SK-N-DZ (cell line): ENCODE results near the gene SHOX.
"Not testable (repeated sequence)": the region's sequence is repeated elsewhere in the genome, so short reads cannot be mapped to it uniquely, and the experiment has no call there.

ENCODE experiments used
- DNase-seq: peaks from one replicate; pipeline ENCODE4 v3.0.0-alpha.2; 2015; ENCODE audit warnings: low spot score

Gene SHOX

GRCh38 chrX:637660-638481 is 7.3 kb downstream of the SHOX start:
- DNase-seq, result no peak

- DNase-seq, result no peak
These were observed 8.0 kb downstream of the SHOX start for GRCh38 chrX:638482-639131.

GRCh38 chrX:639151-639550 is 8.6 kb downstream of the SHOX start:
- no peak for DNase-seq

GRCh38 chrX:640641-641040 is 10.1 kb downstream of the SHOX start:
- DNase-seq, result no peak

- DNase-seq, result no peak
These were observed 11.3 kb downstream of the SHOX start for GRCh38 chrX:641671-642435.

GRCh38 chrX:642436-643240 is 12.0 kb downstream of the SHOX start:
- no peak for DNase-seq

- no peak for DNase-seq
These were observed 12.6 kb downstream of the SHOX start for GRCh38 chrX:643241-643595.

GRCh38 chrX:643911-644303 is 13.3 kb downstream of the SHOX start:
- no peak for DNase-seq

GRCh38 chrX:644304-645281 is 14.0 kb downstream of the SHOX start:
- no peak for DNase-seq

- no peak for DNase-seq
These were observed 15.6 kb downstream of the SHOX start for GRCh38 chrX:646228-646495.

- no peak for DNase-seq
These were observed 16.2 kb downstream of the SHOX start for GRCh38 chrX:646796-647195.

GRCh38 chrX:649166-649565 is 18.6 kb downstream of the SHOX start:
- DNase-seq, result no peak

- no peak for DNase-seq
These were observed 19.7 kb downstream of the SHOX start for GRCh38 chrX:650324-650723.

GRCh38 chrX:650811-651210 is 20.2 kb downstream of the SHOX start:
- no peak for DNase-seq

- DNase-seq, result not testable (repeated sequence)
These were observed 21.3 kb downstream of the SHOX start for GRCh38 chrX:651922-652321.

GRCh38 chrX:652341-652741 is 21.8 kb downstream of the SHOX start:
- no peak for DNase-seq

- DNase-seq, result no peak
These were observed 22.7 kb downstream of the SHOX start for GRCh38 chrX:653306-653705.

- no peak for DNase-seq
These were observed 30.6 kb downstream of the SHOX start for GRCh38 chrX:661154-661553.

GRCh38 chrX:662126-662525 is 31.5 kb downstream of the SHOX start:
- DNase-seq, result no peak

- DNase-seq, result no peak
These were observed 33.2 kb downstream of the SHOX start for GRCh38 chrX:663841-664240.
